Measurements from ENCODE around the gene AMBRA1.

AMBRA1 gene

GRCh38 chr11:46497498-46497897, 96.3 kb downstream of the AMBRA1 start:
- Histone ChIP-seq H2BK15ac (replicated peaks; ENCODE audit: low read depth) (no peak overlapping the region), H3K56ac (ENCODE audit: low read length) (no peak overlapping the region), H3K4me1 (ENCODE audit: control insufficient read depth, low read depth, low read length) (no peaks in the 10 kb centered on the region), H3K27me3 (ENCODE audit: insufficient read depth, low read length, poor library complexity) (no peaks in the 10 kb centered on the region), H3K9ac (ENCODE audit: low read length) (no peak overlapping the region), H2BK120ac (ENCODE audit: low read depth, low read length) (no peak overlapping the region), H4K8ac (ENCODE audit: low read depth, low read length) (no peak overlapping the region), H2BK5ac (ENCODE audit: low read length) (no peak overlapping the region), H3K4me3 (ENCODE audit: low read length) (no peak overlapping the region), H3K4ac (ENCODE audit: low read depth, low read length) (no peak overlapping the region), H2AK5ac (ENCODE audit: low read length) (no peak overlapping the region), H3K79me2 (ENCODE audit: control insufficient read depth, insufficient read depth, low read length) (no peaks in the 10 kb centered on the region), H3K23ac (ENCODE audit: low read length) (no peak overlapping the region), H3K36me3 (ENCODE audit: control insufficient read depth, insufficient read depth, low read length) (no peaks in the 10 kb centered on the region), H3K27ac (ENCODE audit: low read depth, low read length) (no peak overlapping the region), H3K79me1 (ENCODE audit: low read length) (peaks cover 3% of the 10 kb centered on the region), H3K4me2 (ENCODE audit: low read length) (no peak overlapping the region), H4K5ac (ENCODE audit: low read length) (no peak overlapping the region), H3K18ac (ENCODE audit: low read length) (no peak overlapping the region)
- DNase-seq, result no peak
- WGBS (ENCODE audit: extremely low coverage, insufficient coverage, low lambda C conversion rate), result no CpG with 5 or more reads among the region's 4 CpGs

- H3K79me2 ChIP-seq (ENCODE audit: control insufficient read depth, insufficient read depth, low read length), result no peaks in the 10 kb centered on the region
- no peak overlapping the region for H3K9ac ChIP-seq (ENCODE audit: low read length)
- H2AK5ac ChIP-seq (ENCODE audit: low read length), result no peak overlapping the region
- no peak overlapping the region for H3K18ac ChIP-seq (ENCODE audit: low read length)
- H2BK5ac ChIP-seq (ENCODE audit: low read length), result no peak overlapping the region
- H3K4me3 ChIP-seq (ENCODE audit: low read length), result no peak overlapping the region
- H3K36me3 ChIP-seq (ENCODE audit: control insufficient read depth, insufficient read depth, low read length), result no peaks in the 10 kb centered on the region
- H3K4me1 ChIP-seq (ENCODE audit: control insufficient read depth, low read depth, low read length), result no peaks in the 10 kb centered on the region
- no CpG with 5 or more reads among the region's 9 CpGs for WGBS (ENCODE audit: extremely low coverage, insufficient coverage, low lambda C conversion rate)
- DNase-seq, result no peak
- H2BK120ac ChIP-seq (ENCODE audit: low read depth, low read length), result no peak overlapping the region
- H2BK15ac ChIP-seq (replicated peaks; ENCODE audit: low read depth), result no peak overlapping the region
- H4K5ac ChIP-seq (ENCODE audit: low read length), result no peak overlapping the region
- H3K56ac ChIP-seq (ENCODE audit: low read length), result no peak overlapping the region
- H3K4ac ChIP-seq (ENCODE audit: low read depth, low read length), result no peak overlapping the region
- H4K8ac ChIP-seq (ENCODE audit: low read depth, low read length), result no peak overlapping the region
- no peaks in the 10 kb centered on the region for H3K27me3 ChIP-seq (ENCODE audit: insufficient read depth, low read length, poor library complexity)
- H3K4me2 ChIP-seq (ENCODE audit: low read length), result no peak overlapping the region
- H3K79me1 ChIP-seq (ENCODE audit: low read length), result peaks cover 1% of the 10 kb centered on the region
- H3K23ac ChIP-seq (ENCODE audit: low read length), result no peak overlapping the region
- no peak overlapping the region for H3K27ac ChIP-seq (ENCODE audit: low read depth, low read length)
Measured at GRCh38 chr11:46493791-46494190, 100.0 kb downstream of the AMBRA1 start.

- Histone ChIP-seq H4K8ac (ENCODE audit: low read depth, low read length) (no peak overlapping the region), H3K4me2 (ENCODE audit: low read length) (no peak overlapping the region), H3K56ac (ENCODE audit: low read length) (no peak overlapping the region), H2BK120ac (ENCODE audit: low read depth, low read length) (no peak overlapping the region), H3K9ac (ENCODE audit: low read length) (no peak overlapping the region), H3K4ac (ENCODE audit: low read depth, low read length) (no peak overlapping the region), H3K4me3 (ENCODE audit: low read length) (no peak overlapping the region), H3K27ac (ENCODE audit: low read depth, low read length) (no peak overlapping the region), H3K36me3 (ENCODE audit: control insufficient read depth, insufficient read depth, low read length) (no peaks in the 10 kb centered on the region), H4K5ac (ENCODE audit: low read length) (no peak overlapping the region), H3K4me1 (ENCODE audit: control insufficient read depth, low read depth, low read length) (no peaks in the 10 kb centered on the region), H3K23ac (ENCODE audit: low read length) (no peak overlapping the region), H2AK5ac (ENCODE audit: low read length) (no peak overlapping the region), H3K27me3 (ENCODE audit: insufficient read depth, low read length, poor library complexity) (no peaks in the 10 kb centered on the region), H3K79me2 (ENCODE audit: control insufficient read depth, insufficient read depth, low read length) (no peaks in the 10 kb centered on the region), H3K18ac (ENCODE audit: low read length) (no peak overlapping the region), H3K79me1 (ENCODE audit: low read length) (no peaks in the 10 kb centered on the region), H2BK15ac (replicated peaks; ENCODE audit: low read depth) (no peak overlapping the region), H2BK5ac (ENCODE audit: low read length) (no peak overlapping the region)
- no peak for DNase-seq
- no CpG with 5 or more reads among the region's 11 CpGs for WGBS (ENCODE audit: extremely low coverage, insufficient coverage, low lambda C conversion rate)
Measured at GRCh38 chr11:46492532-46492931, 101.3 kb downstream of the AMBRA1 start.

- H3K56ac ChIP-seq (ENCODE audit: low read length), result no peak overlapping the region
- H3K79me2 ChIP-seq (ENCODE audit: control insufficient read depth, insufficient read depth, low read length), result no peaks in the 10 kb centered on the region
- no CpG with 5 or more reads among the region's 4 CpGs for WGBS (ENCODE audit: extremely low coverage, insufficient coverage, low lambda C conversion rate)
- DNase-seq, result no peak
- no peak overlapping the region for H2AK5ac ChIP-seq (ENCODE audit: low read length)
- no peak overlapping the region for H3K9ac ChIP-seq (ENCODE audit: low read length)
- no peak overlapping the region for H4K8ac ChIP-seq (ENCODE audit: low read depth, low read length)
- H3K4me1 ChIP-seq (ENCODE audit: control insufficient read depth, low read depth, low read length), result no peaks in the 10 kb centered on the region
- no peak overlapping the region for H3K27ac ChIP-seq (ENCODE audit: low read depth, low read length)
- no peaks in the 10 kb centered on the region for H3K36me3 ChIP-seq (ENCODE audit: control insufficient read depth, insufficient read depth, low read length)
- H4K5ac ChIP-seq (ENCODE audit: low read length), result no peak overlapping the region
- H2BK5ac ChIP-seq (ENCODE audit: low read length), result no peak overlapping the region
- no peak overlapping the region for H3K23ac ChIP-seq (ENCODE audit: low read length)
- H3K4me3 ChIP-seq (ENCODE audit: low read length), result no peak overlapping the region
- no peak overlapping the region for H3K18ac ChIP-seq (ENCODE audit: low read length)
- no peak overlapping the region for H2BK120ac ChIP-seq (ENCODE audit: low read depth, low read length)
- no peak overlapping the region for H3K4ac ChIP-seq (ENCODE audit: low read depth, low read length)
- H3K27me3 ChIP-seq (ENCODE audit: insufficient read depth, low read length, poor library complexity), result no peaks in the 10 kb centered on the region
- H3K79me1 ChIP-seq (ENCODE audit: low read length), result no peaks in the 10 kb centered on the region
- H2BK15ac ChIP-seq (replicated peaks; ENCODE audit: low read depth), result no peak overlapping the region
- no peak overlapping the region for H3K4me2 ChIP-seq (ENCODE audit: low read length)
Measured at GRCh38 chr11:46491661-46492330, 102.0 kb downstream of the AMBRA1 start.

- Histone ChIP-seq H3K4me3 (ENCODE audit: low read length) (no peak overlapping the region), H3K27me3 (ENCODE audit: insufficient read depth, low read length, poor library complexity) (no peaks in the 10 kb centered on the region), H2BK120ac (ENCODE audit: low read depth, low read length) (no peak overlapping the region), H3K79me2 (ENCODE audit: control insufficient read depth, insufficient read depth, low read length) (no peaks in the 10 kb centered on the region), H3K56ac (ENCODE audit: low read length) (no peak overlapping the region), H3K27ac (ENCODE audit: low read depth, low read length) (no peak overlapping the region), H3K79me1 (ENCODE audit: low read length) (no peaks in the 10 kb centered on the region), H3K4ac (ENCODE audit: low read depth, low read length) (no peak overlapping the region), H4K5ac (ENCODE audit: low read length) (no peak overlapping the region), H3K4me1 (ENCODE audit: control insufficient read depth, low read depth, low read length) (no peaks in the 10 kb centered on the region), H3K4me2 (ENCODE audit: low read length) (no peak overlapping the region), H3K23ac (ENCODE audit: low read length) (no peak overlapping the region), H4K8ac (ENCODE audit: low read depth, low read length) (no peak overlapping the region), H3K18ac (ENCODE audit: low read length) (no peak overlapping the region), H2BK5ac (ENCODE audit: low read length) (no peak overlapping the region), H3K9ac (ENCODE audit: low read length) (no peak overlapping the region), H2AK5ac (ENCODE audit: low read length) (no peak overlapping the region), H2BK15ac (replicated peaks; ENCODE audit: low read depth) (no peak overlapping the region), H3K36me3 (ENCODE audit: control insufficient read depth, insufficient read depth, low read length) (no peaks in the 10 kb centered on the region)
- no peak for DNase-seq
Measured at GRCh38 chr11:46490666-46491065, 103.2 kb downstream of the AMBRA1 start.
